GM10266 (cell line): Measurements from ENCODE around the gene FKTN.

Source experiments
- DNase-seq: peaks from one replicate; pipeline ENCODE4 v3.0.0; 2012; ENCODE audit errors: extremely low spot score
- CTCF ChIP-seq: IDR thresholded peaks from 2 replicates; pipeline ENCODE4 v1.5.1; 2012; ENCODE audit warnings: mild to moderate bottlenecking, low read depth; ENCODE audit not compliant: control insufficient read depth, insufficient read depth; ENCODE audit errors: missing control alignments

FKTN gene

GRCh38 chr9:105656131-105656921 is 98.4 kb downstream of the FKTN start:
- peak; percentile 66 for DNase-seq
- TF ChIP-seq CTCF, result peak; percentile 69

GRCh38 chr9:105658351-105658750 is 100.4 kb downstream of the FKTN start:
- no peak for TF ChIP-seq CTCF
- no peak for DNase-seq

GRCh38 chr9:105661011-105661410 is 103.1 kb downstream of the FKTN start:
- no peak for TF ChIP-seq CTCF
- DNase-seq, result no peak

GRCh38 chr9:105662184-105663104 is 104.5 kb downstream of the FKTN start, which contains the start of gene TAL2:
Gene TAL2 (plus strand): TSS chr9:105662457. CDS start chr9:105662497, 40 bp downstream.
- TF ChIP-seq CTCF, result no peak
- no peak for DNase-seq

- TF ChIP-seq CTCF, result no peak
- no peak for DNase-seq
Measured at GRCh38 chr9:105663914-105664313, 106.0 kb downstream of the FKTN start.

- no peak for DNase-seq
- TF ChIP-seq CTCF, result no peak
Measured at GRCh38 chr9:105667867-105668266, 109.9 kb downstream of the FKTN start.
